HG03575 (cell line): Measurements from ENCODE around the gene ANKS1B.
"Not testable (repeated sequence)": the region's sequence is repeated elsewhere in the genome, so short reads cannot be mapped to it uniquely, and the experiment has no call there.

Experiments used
- ATAC-seq: cut with Tn5 transposase; IDR thresholded peaks from one replicate; pipeline ENCODE4 v1.9.1; 2021; ENCODE audit not compliant: unreplicated experiment, insufficient number of reproducible peaks, low FRiP score; ENCODE audit errors: extremely low read depth

ANKS1B gene

GRCh38 chr12:99039367-99040120 lies 945.2 kb downstream of the ANKS1B start:
- no peak for ATAC-seq

GRCh38 chr12:99036566-99036965 lies 948.2 kb downstream of the ANKS1B start:
- no peak for ATAC-seq

DNA sequence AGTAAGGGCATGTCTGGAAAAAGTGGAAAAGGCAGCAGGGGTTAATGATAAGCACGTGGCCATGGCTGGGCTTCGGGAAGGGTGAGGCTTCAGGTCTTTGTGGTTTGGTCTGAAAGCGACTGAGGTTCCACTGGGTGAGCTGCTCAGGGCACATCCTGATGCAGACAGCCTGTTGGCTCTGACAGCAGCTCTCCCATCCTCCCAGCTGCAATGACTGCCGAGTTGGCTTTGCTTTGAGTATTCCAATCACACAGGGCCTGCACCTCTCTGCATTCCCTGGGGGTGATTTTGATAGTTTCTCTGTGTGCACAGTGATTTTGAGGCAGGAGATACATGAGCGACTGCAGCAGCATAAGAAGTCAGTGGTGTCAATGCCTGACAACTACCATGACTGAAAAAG lies 948.9 kb downstream of the ANKS1B start:
- ATAC-seq = no peak

DNA sequence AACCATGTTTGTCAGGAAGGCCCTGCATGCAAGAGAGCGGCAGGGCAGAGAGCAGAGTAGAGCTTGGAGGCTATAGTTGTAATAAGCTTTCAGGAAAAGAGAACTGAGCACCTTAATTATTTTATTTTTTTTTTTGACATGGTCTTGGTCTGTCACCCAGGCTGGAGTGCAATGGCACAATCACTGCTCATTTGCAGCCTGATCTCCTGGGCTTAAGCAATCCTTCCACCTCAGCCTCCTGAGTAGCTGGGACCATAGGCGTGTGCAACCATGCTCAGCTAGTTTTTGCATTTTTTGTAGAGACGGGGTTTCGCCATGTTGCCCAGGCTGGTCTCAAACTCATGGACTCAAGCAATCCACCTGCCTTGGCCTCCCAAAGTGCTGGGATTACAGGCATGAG lies 950.5 kb downstream of the ANKS1B start:
- not testable (repeated sequence) for ATAC-seq

- no peak for ATAC-seq
Measured at GRCh38 chr12:99029511-99030271, 955.0 kb downstream of the ANKS1B start.

DNA sequence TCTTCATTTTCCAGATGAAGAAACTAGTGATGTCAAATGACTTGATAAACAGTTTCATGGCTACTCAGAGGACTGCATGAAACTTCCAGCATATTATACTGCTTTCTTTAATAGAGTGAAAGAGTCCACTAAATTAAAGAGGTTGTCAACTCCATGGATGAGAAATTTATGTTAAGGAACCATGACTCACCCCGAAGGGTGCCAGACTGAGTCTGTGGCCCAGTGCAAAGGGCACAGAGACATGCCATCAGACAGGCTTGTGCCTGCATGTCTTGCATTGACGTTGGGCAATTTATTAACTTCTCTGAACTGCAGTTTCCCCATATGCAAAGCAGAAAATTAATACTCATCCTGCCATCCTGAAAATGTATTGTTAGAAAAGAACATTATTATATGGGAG lies 957.3 kb downstream of the ANKS1B start:
- ATAC-seq = no peak

- ATAC-seq = no peak
Measured at GRCh38 chr12:99027055-99027393, 957.7 kb downstream of the ANKS1B start.

DNA sequence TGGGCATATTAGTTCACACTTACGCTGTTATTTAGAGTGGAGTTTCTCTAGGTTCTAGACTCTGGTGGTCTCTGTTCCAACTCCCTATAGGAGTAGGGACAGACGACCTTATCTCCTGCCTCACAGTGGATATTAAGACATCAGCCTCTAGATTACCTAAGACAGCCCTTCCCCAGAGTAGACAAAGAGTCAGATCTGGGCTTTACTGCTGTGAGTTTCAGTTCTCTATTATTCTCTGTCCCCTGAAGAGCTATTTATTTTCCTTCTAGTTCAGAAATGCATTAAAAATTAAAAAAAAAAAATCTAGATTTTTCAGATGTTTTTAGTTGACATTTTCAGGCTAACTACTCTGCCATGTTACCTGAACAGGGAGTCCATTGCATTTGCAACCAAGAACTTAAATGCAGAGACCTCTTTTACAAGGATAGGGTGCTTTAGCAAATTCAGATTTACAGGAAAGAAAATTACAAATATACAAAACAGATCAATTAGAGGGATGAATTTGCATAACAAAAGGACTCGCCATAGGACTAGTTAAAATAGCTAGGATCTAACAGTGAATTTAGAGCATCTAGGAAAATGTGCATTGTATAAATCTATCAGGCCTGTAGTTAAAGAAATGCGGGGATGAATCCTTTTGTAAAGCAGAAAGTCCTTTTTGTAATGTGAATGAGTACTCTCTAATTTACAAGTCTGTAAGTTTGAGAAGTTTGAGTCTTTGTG lies 958.2 kb downstream of the ANKS1B start:
- no peak for ATAC-seq

- ATAC-seq = no peak
Measured at GRCh38 chr12:99024870-99025269, 959.9 kb downstream of the ANKS1B start.

DNA sequence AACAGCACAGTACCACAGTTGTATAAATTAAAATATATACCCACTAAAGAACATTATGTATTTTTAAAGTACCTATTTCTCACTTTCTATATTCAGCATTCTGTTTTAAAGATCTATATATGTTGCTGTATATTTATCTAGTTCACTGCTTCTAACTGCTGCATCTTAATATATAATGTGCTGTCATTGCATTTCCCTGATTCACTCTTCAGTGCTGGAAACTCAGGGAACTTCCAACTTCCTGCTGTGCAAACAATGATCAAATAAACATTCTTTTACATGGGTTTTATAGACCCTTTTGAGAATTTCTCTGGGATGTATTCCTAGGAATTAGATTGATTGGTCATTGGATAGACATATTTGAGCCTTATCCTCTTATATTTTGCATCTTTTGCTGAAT lies 960.5 kb downstream of the ANKS1B start:
- no peak for ATAC-seq

GRCh38 chr12:99020871-99021270 lies 963.9 kb downstream of the ANKS1B start:
- no peak for ATAC-seq

- no peak for ATAC-seq
Measured at GRCh38 chr12:99019798-99020197, 964.9 kb downstream of the ANKS1B start.

GRCh38 chr12:99017971-99018370 lies 966.8 kb downstream of the ANKS1B start:
- ATAC-seq = no peak

DNA sequence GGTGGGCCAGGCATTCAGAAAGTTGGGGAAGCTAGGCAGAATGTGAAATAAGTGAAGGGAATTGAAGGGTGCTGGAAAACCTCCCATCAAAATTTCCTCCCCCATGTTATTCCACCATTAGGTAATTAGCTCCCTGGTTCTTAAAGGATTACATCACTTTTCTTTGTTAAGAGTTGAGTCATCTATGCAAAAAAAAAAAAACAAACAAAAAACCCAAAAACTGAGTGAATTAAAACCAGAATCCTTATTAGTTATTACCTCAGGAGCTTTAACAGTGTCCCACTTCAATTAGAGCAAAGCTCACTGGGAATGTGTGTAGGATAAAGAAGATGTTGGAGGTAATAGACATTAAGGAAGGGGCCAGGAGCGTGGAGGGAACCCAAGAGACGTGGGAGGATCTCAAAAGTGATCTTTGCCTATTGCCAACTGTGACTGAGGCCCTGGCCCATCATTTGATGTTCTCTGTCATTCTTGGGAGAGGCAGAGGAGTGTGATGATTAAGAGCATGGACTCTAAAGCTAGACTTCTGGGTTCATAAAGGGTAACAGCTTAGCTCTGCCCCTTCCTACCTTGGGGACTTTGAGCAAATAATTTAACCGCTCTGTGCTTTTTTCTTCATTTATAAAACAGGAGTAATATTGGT lies 975.0 kb downstream of the ANKS1B start:
- no peak for ATAC-seq

- no peak for ATAC-seq
Measured at GRCh38 chr12:99005601-99006000, 979.1 kb downstream of the ANKS1B start.

- no peak for ATAC-seq
Measured at GRCh38 chr12:99004799-99005466, 979.8 kb downstream of the ANKS1B start.

GRCh38 chr12:99002731-99003130 lies 982.0 kb downstream of the ANKS1B start:
- ATAC-seq = no peak

DNA sequence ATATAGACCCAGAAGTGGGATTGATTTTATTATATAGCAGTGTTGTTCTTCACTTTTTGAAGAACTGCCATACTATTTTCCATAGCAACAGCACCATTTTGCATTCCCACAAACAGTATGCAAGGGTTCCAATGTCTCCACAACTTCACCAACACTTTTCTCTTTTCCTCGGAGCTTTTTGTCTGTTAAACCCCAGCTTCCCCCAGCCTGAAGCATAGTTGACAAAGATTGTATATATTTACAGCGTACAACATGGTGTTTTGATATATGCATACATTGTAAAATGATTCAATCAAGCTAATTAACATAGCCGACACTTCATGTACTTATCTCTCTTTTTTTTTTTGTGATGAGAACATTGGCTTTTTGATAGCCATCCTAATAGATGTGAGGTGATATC lies 982.6 kb downstream of the ANKS1B start:
- no peak for ATAC-seq

- no peak for ATAC-seq
Measured at GRCh38 chr12:98999559-98999958, 985.2 kb downstream of the ANKS1B start.
